ENCODE data around the gene TMEM14C.

- no peak for TF ChIP-seq POLR2A (IDR thresholded peaks at IDR 0.05)
- TF ChIP-seq, protein P1, sequence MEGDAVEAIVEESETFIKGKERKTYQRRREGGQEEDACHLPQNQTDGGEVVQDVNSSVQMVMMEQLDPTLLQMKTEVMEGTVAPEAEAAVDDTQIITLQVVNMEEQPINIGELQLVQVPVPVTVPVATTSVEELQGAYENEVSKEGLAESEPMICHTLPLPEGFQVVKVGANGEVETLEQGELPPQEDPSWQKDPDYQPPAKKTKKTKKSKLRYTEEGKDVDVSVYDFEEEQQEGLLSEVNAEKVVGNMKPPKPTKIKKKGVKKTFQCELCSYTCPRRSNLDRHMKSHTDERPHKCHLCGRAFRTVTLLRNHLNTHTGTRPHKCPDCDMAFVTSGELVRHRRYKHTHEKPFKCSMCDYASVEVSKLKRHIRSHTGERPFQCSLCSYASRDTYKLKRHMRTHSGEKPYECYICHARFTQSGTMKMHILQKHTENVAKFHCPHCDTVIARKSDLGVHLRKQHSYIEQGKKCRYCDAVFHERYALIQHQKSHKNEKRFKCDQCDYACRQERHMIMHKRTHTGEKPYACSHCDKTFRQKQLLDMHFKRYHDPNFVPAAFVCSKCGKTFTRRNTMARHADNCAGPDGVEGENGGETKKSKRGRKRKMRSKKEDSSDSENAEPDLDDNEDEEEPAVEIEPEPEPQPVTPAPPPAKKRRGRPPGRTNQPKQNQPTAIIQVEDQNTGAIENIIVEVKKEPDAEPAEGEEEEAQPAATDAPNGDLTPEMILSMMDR (IDR thresholded peaks at IDR 0.05): no peak
Observed at GRCh38 chr6:10713962-10714361, 8.9 kb upstream of the TMEM14C start.

Measured in breast epithelium (tissue), 3 donors.